OCI-LY7 (cell line): ENCODE data around the gene PRRT4. TPM values are rescaled to one million over a fixed set of nuclear protein-coding genes. Genes with fewer than 3 reads are reported as not detected.

ENCODE experiments used
- BruUV-seq: library from RNA; stranded (reverse); fragments of 400-500 nt; replicated peaks from 2 replicates; lab custom pipeline; 2021; lab: Mats Ljungman, UMichigan
- CTCF ChIA-PET: fragments of 300-600 bp; sonication (Branson Sonifier 250); formaldehyde crosslinking; loops from one replicate; lab custom pipeline; 2022; ENCODE audit warnings: antibody characterized with exemption; ENCODE audit not compliant: unreplicated experiment; lab: Charles Lee
- POLR2A ChIA-PET: fragments of 300-600 bp; sonication (Branson Sonifier 250); formaldehyde crosslinking; loops from one replicate; lab custom pipeline; 2022; ENCODE audit warnings: antibody characterized with exemption; lab: Charles Lee
- DNase-seq: peaks from one replicate; pipeline ENCODE4 v3.0.0-alpha.2; 2015; ENCODE audit warnings: low spot score
- H2AFZ ChIP-seq: fragments of 200-600 bp; sonication (generic), shearing (Covaris generic); 2 replicates; pipeline ENCODE4 v1.6.1; 2014; ENCODE audit warnings: mild to moderate bottlenecking, antibody characterized with exemption, low read length, moderate library complexity
- H3K27ac ChIP-seq: fragments of 200-600 bp; sonication (generic); 2 replicates; pipeline ENCODE4 v1.5.1; 2014; ENCODE audit warnings: mixed run types, low read depth, mild to moderate bottlenecking, moderate library complexity, low read length, inconsistent platforms; ENCODE audit not compliant: poor library complexity, severe bottlenecking
- H3K36me3 ChIP-seq: fragments of 200-600 bp; sonication (generic); 2 replicates; pipeline ENCODE4 v1.6.1; 2014; ENCODE audit warnings: mild to moderate bottlenecking, antibody characterized with exemption, low read length, moderate library complexity, mixed read lengths; ENCODE audit not compliant: insufficient read depth
- H3K4me1 ChIP-seq: fragments of 200-600 bp; sonication (generic); 2 replicates; pipeline ENCODE4 v1.5.1; 2014; ENCODE audit warnings: mild to moderate bottlenecking, low read length; ENCODE audit not compliant: insufficient read depth, poor library complexity, severe bottlenecking
- H3K4me2 ChIP-seq: fragments of 200-600 bp; sonication (generic); 2 replicates; pipeline ENCODE4 v1.6.1; 2014; ENCODE audit warnings: mild to moderate bottlenecking, low read length
- H3K4me3 ChIP-seq: fragments of 200-600 bp; sonication (generic); 2 replicates; pipeline ENCODE4 v1.5.1; 2014; ENCODE audit warnings: mild to moderate bottlenecking, low read depth, low read length; ENCODE audit not compliant: poor library complexity, severe bottlenecking
- H3K79me2 ChIP-seq: fragments of 200-600 bp; sonication (generic); 2 replicates; pipeline ENCODE4 v1.6.1; 2016; ENCODE audit warnings: low read depth, mild to moderate bottlenecking, low read length, moderate library complexity, mixed read lengths; ENCODE audit not compliant: insufficient read depth
- H3K9me2 ChIP-seq: fragments of 200-600 bp; sonication (generic); 2 replicates; pipeline ENCODE4 v1.6.1; 2016; ENCODE audit warnings: mild to moderate bottlenecking, low read length, mixed read lengths; ENCODE audit not compliant: insufficient read depth
- H3K9me3 ChIP-seq: fragments of 200-600 bp; sonication (generic); 2 replicates; pipeline ENCODE4 v1.6.1; 2014; ENCODE audit warnings: mild to moderate bottlenecking, mixed run types, low read length, mixed read lengths
- H4K20me1 ChIP-seq: fragments of 200-600 bp; sonication (generic); 2 replicates; pipeline ENCODE4 v1.6.1; 2014; ENCODE audit warnings: mild to moderate bottlenecking, antibody characterized with exemption, low read length, moderate library complexity, mixed read lengths; ENCODE audit not compliant: insufficient read depth
- EZH2phosphoT487 ChIP-seq: fragments of 200-600 bp; sonication (generic); IDR thresholded peaks from 2 replicates; pipeline ENCODE4 v1.6.1; 2018; ENCODE audit warnings: low read depth, borderline replicate concordance, mild to moderate bottlenecking, mixed run types, antibody characterized with exemption, low read length, moderate library complexity, mixed read lengths
- intact Hi-C: fragments of 100-400 bp; cut with micrococcal nuclease; formaldehyde crosslinking; loops from one replicate; pipeline ENCODE4 v1.10.0; 2022; ENCODE audit not compliant: unreplicated experiment
- total RNA-seq, 2 experiments: library from RNA; depleted of rRNA in 1 of 2; stranded (reverse); fragments of >200 nt in 1 of 2; shearing (Covaris generic) in 1 of 2; gene quantifications; 2 replicates each; pipeline ENCODE4 v1.2.3, GENCODE V29; 2014 to 2022
- TF ChIP-seq, protein P1 (sequence below): fragments of 200-600 bp; sonication (generic); conservative IDR thresholded peaks from 2 replicates; pipeline ENCODE4 v1.5.1; 2014; ENCODE audit warnings: mild to moderate bottlenecking, antibody characterized with exemption, low read length, moderate library complexity, mixed read lengths

The PRRT4 gene
- total RNA-seq, 2 experiments from 2014 or later: not detected

- ChIA-PET POLR2A (interaction anchor here (0.7 to 1.4 kb wide), 2 partner anchors 14 to 83 kb away, joined by 3 to 6 read pairs; no protein-coding TSS in a partner anchor), CTCF (no interaction called here)
- peaks cover 47% of the 10 kb centered on the region for H3K36me3 ChIP-seq
- H3K9me2 ChIP-seq: no peaks in the 10 kb centered on the region
- H3K9me3 ChIP-seq: no peaks in the 10 kb centered on the region
- H4K20me1 ChIP-seq: peaks cover 9% of the 10 kb centered on the region; the same call in 1 of the 2 replicates
- no peak for DNase-seq
- peak overlapping the region; percentile 95 for H3K4me2 ChIP-seq
- no peak overlapping the region for H3K27ac ChIP-seq
- no peak overlapping the region for H2AFZ ChIP-seq
- intact Hi-C loops: loop anchor here (10.0 kb wide), 1 partner anchor 1713 kb away; the partner anchor contains the start of gene ZC3HC1
- TF ChIP-seq EZH2phosphoT487: no peak
- TF ChIP-seq, protein P1, sequence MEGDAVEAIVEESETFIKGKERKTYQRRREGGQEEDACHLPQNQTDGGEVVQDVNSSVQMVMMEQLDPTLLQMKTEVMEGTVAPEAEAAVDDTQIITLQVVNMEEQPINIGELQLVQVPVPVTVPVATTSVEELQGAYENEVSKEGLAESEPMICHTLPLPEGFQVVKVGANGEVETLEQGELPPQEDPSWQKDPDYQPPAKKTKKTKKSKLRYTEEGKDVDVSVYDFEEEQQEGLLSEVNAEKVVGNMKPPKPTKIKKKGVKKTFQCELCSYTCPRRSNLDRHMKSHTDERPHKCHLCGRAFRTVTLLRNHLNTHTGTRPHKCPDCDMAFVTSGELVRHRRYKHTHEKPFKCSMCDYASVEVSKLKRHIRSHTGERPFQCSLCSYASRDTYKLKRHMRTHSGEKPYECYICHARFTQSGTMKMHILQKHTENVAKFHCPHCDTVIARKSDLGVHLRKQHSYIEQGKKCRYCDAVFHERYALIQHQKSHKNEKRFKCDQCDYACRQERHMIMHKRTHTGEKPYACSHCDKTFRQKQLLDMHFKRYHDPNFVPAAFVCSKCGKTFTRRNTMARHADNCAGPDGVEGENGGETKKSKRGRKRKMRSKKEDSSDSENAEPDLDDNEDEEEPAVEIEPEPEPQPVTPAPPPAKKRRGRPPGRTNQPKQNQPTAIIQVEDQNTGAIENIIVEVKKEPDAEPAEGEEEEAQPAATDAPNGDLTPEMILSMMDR: no peak
- H3K79me2 ChIP-seq: peaks cover 38% of the 10 kb centered on the region
- peak overlapping the region; percentile 87 for H3K4me3 ChIP-seq
- H3K4me1 ChIP-seq: peaks cover 19% of the 10 kb centered on the region
- BruUV-seq: no TSS peak
Measured at GRCh38 chr7:128341733-128342132, 19.8 kb downstream of the PRRT4 start.

- Histone ChIP-seq H2AFZ (no peak overlapping the region), H3K4me3 (no peak overlapping the region), H3K9me2 (no peaks in the 10 kb centered on the region), H3K36me3 (peaks cover 99% of the 10 kb centered on the region), H3K4me2 (no peak overlapping the region), H3K27ac (no peak overlapping the region), H3K9me3 (no peaks in the 10 kb centered on the region), H4K20me1 (0 out of 2 replicates have a peak, but pooled peaks cover 5% of the 10 kb centered on the region), H3K79me2 (peaks cover 10% of the 10 kb centered on the region; the same call in 1 of the 2 replicates), H3K4me1 (no peaks in the 10 kb centered on the region)
- ChIA-PET POLR2A (interaction anchor here (1.5 kb wide), 1 partner anchor 8 kb away, joined by 5 read pairs; the partner anchor contains the start of gene RBM28), CTCF (no interaction called here)
- no peak for TF ChIP-seq EZH2phosphoT487
- TF ChIP-seq, protein P1: no peak
- BruUV-seq: no TSS peak
- no peak for DNase-seq
- intact Hi-C loops: no loop called here
Measured at GRCh38 chr7:128335730-128336129, 25.8 kb downstream of the PRRT4 start.

DNA sequence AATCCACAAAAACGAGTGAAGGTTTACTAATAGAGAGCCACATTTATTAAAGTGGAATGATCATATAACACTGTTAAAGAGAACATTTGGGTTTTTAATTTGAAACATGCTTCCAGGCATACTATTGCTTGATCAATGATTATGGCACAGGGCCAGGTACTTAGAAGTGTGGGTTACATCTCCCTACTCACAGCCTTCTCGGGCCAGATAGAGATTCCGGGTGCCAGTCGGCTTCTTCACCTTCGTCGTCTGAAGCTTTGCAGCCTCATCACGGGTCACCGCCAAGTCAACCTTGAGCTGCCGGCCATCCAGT is 37.2 kb downstream of the PRRT4 start:
- POLR2A ChIA-PET: no interaction called here

More for the DNA sequence above, 37.2 kb downstream of the PRRT4 start:
- no peak for DNase-seq
- intact Hi-C loops: no loop called here
- no peaks in the 10 kb centered on the region for H3K9me3 ChIP-seq
- H3K4me2 ChIP-seq: no peak overlapping the region
- CTCF ChIA-PET: no interaction called here
- H3K27ac ChIP-seq: no peak overlapping the region
- H3K36me3 ChIP-seq: peaks cover 97% of the 10 kb centered on the region
- TF ChIP-seq EZH2phosphoT487: no peak
- TF ChIP-seq, protein P1: no peak
- H3K79me2 ChIP-seq: no peaks in the 10 kb centered on the region
- H3K9me2 ChIP-seq: no peaks in the 10 kb centered on the region
- no peak overlapping the region for H2AFZ ChIP-seq
- H3K4me3 ChIP-seq: no peak overlapping the region
- BruUV-seq: no TSS peak
- no peaks in the 10 kb centered on the region for H3K4me1 ChIP-seq
- H4K20me1 ChIP-seq: no peaks in the 10 kb centered on the region; the same call in 1 of the 2 replicates
